Measurements from ENCODE around the gene AK8.

AK8 gene

GRCh38 chr9:132788378-132788777, 89.7 kb downstream of the AK8 start:
- Histone ChIP-seq H3K27ac (no peak overlapping the region), H3K27me3 (peaks cover 18% of the 10 kb centered on the region), H3K36me3 (no peaks in the 10 kb centered on the region), H3K4me3 (ENCODE audit: low read depth in 1 of 2, low read length in 1 of 2) (no peak overlapping the region), H3K9me3 (no peaks in the 10 kb centered on the region), H3K4me1 (ENCODE audit: control insufficient read depth in 1 of 2, insufficient read depth in 1 of 2, low read depth in 1 of 2, low read length in 1 of 2) (no peaks in the 10 kb centered on the region)
- no peak for TF ChIP-seq CTCF (IDR thresholded peaks at IDR 0.05)

GRCh38 chr9:132787748-132788159, 90.3 kb downstream of the AK8 start:
- TF ChIP-seq CTCF (IDR thresholded peaks at IDR 0.05), result no peak
- Histone ChIP-seq H3K4me1 (ENCODE audit: control insufficient read depth in 1 of 2, insufficient read depth in 1 of 2, low read depth in 1 of 2, low read length in 1 of 2) (no peaks in the 10 kb centered on the region), H3K27ac (no peak overlapping the region), H3K9me3 (no peaks in the 10 kb centered on the region), H3K36me3 (no peaks in the 10 kb centered on the region), H3K4me3 (ENCODE audit: low read depth in 1 of 2, low read length in 1 of 2) (no peak overlapping the region), H3K27me3 (peaks cover 18% of the 10 kb centered on the region)

GRCh38 chr9:132784286-132784830, 93.7 kb downstream of the AK8 start:
- Histone ChIP-seq H3K27ac (no peak overlapping the region), H3K9me3 (no peaks in the 10 kb centered on the region), H3K36me3 (no peaks in the 10 kb centered on the region), H3K4me3 (ENCODE audit: low read depth in 1 of 2, low read length in 1 of 2) (no peak overlapping the region), H3K4me1 (ENCODE audit: control insufficient read depth in 1 of 2, insufficient read depth in 1 of 2, low read depth in 1 of 2, low read length in 1 of 2) (no peaks in the 10 kb centered on the region), H3K27me3 (peaks cover 42% of the 10 kb centered on the region)
- TF ChIP-seq CTCF (IDR thresholded peaks at IDR 0.05), result no peak

- H3K36me3 ChIP-seq, result no peaks in the 10 kb centered on the region
- no peak overlapping the region for H3K4me3 ChIP-seq (ENCODE audit: low read depth in 1 of 2, low read length in 1 of 2)
- TF ChIP-seq CTCF (IDR thresholded peaks at IDR 0.05), result no peak
- H3K27me3 ChIP-seq, result peaks cover 42% of the 10 kb centered on the region
- H3K9me3 ChIP-seq, result no peaks in the 10 kb centered on the region
- H3K4me1 ChIP-seq (ENCODE audit: control insufficient read depth in 1 of 2, insufficient read depth in 1 of 2, low read depth in 1 of 2, low read length in 1 of 2), result no peaks in the 10 kb centered on the region
- H3K27ac ChIP-seq, result no peak overlapping the region
These were observed 95.1 kb downstream of the AK8 start for GRCh38 chr9:132783006-132783405.

GRCh38 chr9:132782037-132782436, 96.0 kb downstream of the AK8 start:
- Histone ChIP-seq H3K4me3 (ENCODE audit: low read depth in 1 of 2, low read length in 1 of 2) (no peak overlapping the region), H3K9me3 (no peaks in the 10 kb centered on the region), H3K36me3 (no peaks in the 10 kb centered on the region), H3K27me3 (peaks cover 36% of the 10 kb centered on the region), H3K27ac (no peak overlapping the region), H3K4me1 (ENCODE audit: control insufficient read depth in 1 of 2, insufficient read depth in 1 of 2, low read depth in 1 of 2, low read length in 1 of 2) (no peaks in the 10 kb centered on the region)
- TF ChIP-seq CTCF (IDR thresholded peaks at IDR 0.05), result no peak
